Uterus (tissue), 4 donors: ENCODE data around the gene TRAPPC14. TPM values are rescaled to one million over a fixed set of nuclear protein-coding genes. Genes with fewer than 3 reads are reported as not detected.
"Not testable (repeated sequence)": the region's sequence is repeated elsewhere in the genome, so short reads cannot be mapped to it uniquely, and the experiment has no call there.

Source experiments
- DNase-seq, 2 donors: peaks; one replicate each; pipeline ENCODE4 v3.0.0-alpha.2; 2019 to 2020
- H3K27ac ChIP-seq, 2 donors: fragments of 200-600 bp; sonication (generic); 1 replicate in 1 of 2; 2 replicates in 1 of 2; pipeline ENCODE4 v1.5.1; 2016 to 2018
- H3K27me3 ChIP-seq, 2 donors: fragments of 200-600 bp; sonication (generic); one replicate each; pipeline ENCODE4 v1.5.1; 2018 to 2019; ENCODE audit warnings: control low read depth in 1 of 2
- H3K36me3 ChIP-seq, 2 donors: fragments of 200-600 bp; sonication (generic); one replicate each; pipeline ENCODE4 v1.5.1; 2019; ENCODE audit warnings: control low read depth in 1 of 2
- H3K4me1 ChIP-seq, 2 donors: fragments of 200-600 bp; sonication (generic); one replicate each; pipeline ENCODE4 v1.5.1; 2018 to 2019; ENCODE audit warnings: control low read depth in 1 of 2
- H3K4me3 ChIP-seq, 2 donors: fragments of 200-600 bp; sonication (generic); 1 replicate in 1 of 2; 2 replicates in 1 of 2; pipeline ENCODE4 v1.5.1; 2018 to 2019; ENCODE audit warnings: mild to moderate bottlenecking in 1 of 2
- H3K9me3 ChIP-seq, 2 donors: fragments of 200-600 bp; sonication (generic); one replicate each; pipeline ENCODE4 v1.5.1; 2019; ENCODE audit warnings: control low read depth in 1 of 2
- CTCF ChIP-seq, 4 experiments: fragments of 200-600 bp in 2 of 4; fragments of 450-650 bp in 2 of 4; sonication (generic) in 2 of 4; IDR thresholded peaks; one replicate each; pipeline ENCODE4 v1.5.1; 2016 to 2019; ENCODE audit warnings: antibody characterized with exemption in 4 of 4, mild to moderate bottlenecking in 2 of 4, moderate library complexity in 1 of 4
- POLR2A ChIP-seq, 2 donors: fragments of 450-650 bp; IDR thresholded peaks; one replicate each; pipeline ENCODE4 v1.6.1; 2016; ENCODE audit warnings: antibody characterized with exemption in 2 of 2, mild to moderate bottlenecking in 1 of 2, moderate library complexity in 1 of 2
- intact Hi-C: fragments of 100-400 bp; cut with DNase I; formaldehyde crosslinking; loops from one replicate; pipeline ENCODE4 v1.15.1; 2023; ENCODE audit warnings: low total_unique reads
- total RNA-seq, 4 donors: library from RNA; depleted of rRNA in 3 of 4; stranded (reverse); fragments of >200 nt in 3 of 4; gene quantifications; one replicate each; pipeline versions ENCODE4 v1.1.0 to v1.2.4, GENCODE V29; 2014 to 2023
- donor health status: DM: yes; HTN: yes; CAD: no.

The TRAPPC14 gene
- total RNA-seq = 10 to 100 TPM in 1 of 4 donors, 1 to 10 TPM in 3; 2.8 to 22.3 (median 5.7) TPM

- Histone ChIP-seq H3K27me3 (no peaks in the 10 kb centered on the region), H3K4me3 (peak within 1 kb of the TSS; percentile 46 to 82), H3K36me3 (no peaks in the 10 kb centered on the region), H3K4me1 (peaks cover 0 to 8% of the 10 kb centered on the region in 2 donors), H3K27ac (peak within 1 kb of the TSS; percentile 76 to 88), H3K9me3 (no peaks in the 10 kb centered on the region)
- DNase-seq = peak; percentile 95 to 97
- intact Hi-C loops = no loop called here
- TF ChIP-seq CTCF (IDR thresholded peaks at IDR 0.05) = peak in 1 of 4 experiments; percentile 11
- peak in 1 of 2 donors; percentile 57 for TF ChIP-seq POLR2A (IDR thresholded peaks at IDR 0.05)
These were observed at the start of gene TRAPPC14 for GRCh38 chr7:100158229-100159098. TRAPPC14 (minus strand) TSS chr7:100158723; CDS start chr7:100158499, 224 bp downstream.

- Histone ChIP-seq H3K36me3 (no peaks in the 10 kb centered on the region), H3K27ac (no peak overlapping the region), H3K27me3 (no peaks in the 10 kb centered on the region), H3K4me1 (no peaks in the 10 kb centered on the region), H3K4me3 (no peak overlapping the region), H3K9me3 (no peaks in the 10 kb centered on the region)
- TF ChIP-seq POLR2A (IDR thresholded peaks at IDR 0.05) (no peak), CTCF (IDR thresholded peaks at IDR 0.05) (no peak)
- DNase-seq = no peak
- intact Hi-C loops = no loop called here
These were observed 45.9 kb upstream of the TRAPPC14 start for GRCh38 chr7:100204454-100204853.

- Histone ChIP-seq H3K36me3 (no peaks in the 10 kb centered on the region), H3K4me1 (no peaks in the 10 kb centered on the region), H3K9me3 (no peaks in the 10 kb centered on the region), H3K27me3 (no peaks in the 10 kb centered on the region), H3K4me3 (no peak overlapping the region), H3K27ac (no peak overlapping the region)
- intact Hi-C loops = no loop called here
- no peak for DNase-seq
- TF ChIP-seq CTCF (IDR thresholded peaks at IDR 0.05) (no peak), POLR2A (IDR thresholded peaks at IDR 0.05) (no peak)
These were observed 42.2 kb upstream of the TRAPPC14 start for GRCh38 chr7:100200693-100201092.

GRCh38 chr7:100198266-100198665 lies 39.7 kb upstream of the TRAPPC14 start:
- TF ChIP-seq CTCF (IDR thresholded peaks at IDR 0.05) (no peak), POLR2A (IDR thresholded peaks at IDR 0.05) (no peak)
- no peak for DNase-seq
- Histone ChIP-seq H3K9me3 (no peaks in the 10 kb centered on the region), H3K27me3 (no peaks in the 10 kb centered on the region), H3K4me3 (no peak overlapping the region), H3K36me3 (no peaks in the 10 kb centered on the region), H3K4me1 (no peaks in the 10 kb centered on the region), H3K27ac (no peak overlapping the region)
- intact Hi-C loops = no loop called here

GRCh38 chr7:100195901-100196322 lies 37.4 kb upstream of the TRAPPC14 start:
- H3K36me3 ChIP-seq, H3K9me3 ChIP-seq, H3K27ac ChIP-seq, H3K4me3 ChIP-seq, DNase-seq, intact Hi-C loops, H3K27me3 ChIP-seq, H3K4me1 ChIP-seq: not testable (repeated sequence)
